Activated naive CD4-positive, alpha-beta T cell treated with anti-CD3 and anti-CD28 coated beads for 36 hours (primary cell): ENCODE data around the gene SERPINA7. TPM values are rescaled to one million over a fixed set of nuclear protein-coding genes. Genes with fewer than 3 reads are reported as not detected.

Experiments used
- CTCF ChIA-PET: fragments of 350-600 bp; sonication (Branson Sonifier 250); formaldehyde crosslinking; loops from one replicate; lab custom pipeline; 2021; ENCODE audit warnings: antibody characterized with exemption; lab: Charles Lee
- DNase-seq: peaks from one replicate; pipeline ENCODE4 v3.0.0-alpha.2; 2020
- H3K27ac Mint-ChIP-seq: one replicate; pipeline ENCODE4 v1.8.0; 2021; ENCODE audit warnings: mild to moderate bottlenecking, mixed read lengths
- H3K27me3 Mint-ChIP-seq: one replicate; pipeline ENCODE4 v1.8.0; 2021; ENCODE audit warnings: low read depth, mixed read lengths
- H3K36me3 Mint-ChIP-seq: one replicate; pipeline ENCODE4 v1.8.0; 2021; ENCODE audit warnings: low read depth, mixed read lengths
- H3K4me1 Mint-ChIP-seq: one replicate; pipeline ENCODE4 v1.8.0; 2021; ENCODE audit warnings: low read depth, mixed read lengths
- H3K4me3 Mint-ChIP-seq: one replicate; pipeline ENCODE4 v1.8.0; 2021; ENCODE audit warnings: mild to moderate bottlenecking, moderate library complexity, mixed read lengths
- H3K9me3 Mint-ChIP-seq: one replicate; pipeline ENCODE4 v1.8.0; 2021; ENCODE audit warnings: mixed read lengths
- intact Hi-C: fragments of 100-400 bp; cut with micrococcal nuclease; formaldehyde crosslinking; loops from one replicate; pipeline ENCODE4 v1.15.1; 2023
- total RNA-seq, 2 experiments: library from RNA; stranded (reverse); gene quantifications; one replicate each; pipeline ENCODE4 v1.2.3, GENCODE V29; 2021

SERPINA7 gene
- not detected for total RNA-seq

- Mint-ChIP-seq H3K27me3 (no peaks in the 10 kb centered on the region), H3K4me1 (no peaks in the 10 kb centered on the region), H3K4me3 (no peak within 1 kb of the TSS), H3K27ac (no peak within 1 kb of the TSS), H3K9me3 (no peaks in the 10 kb centered on the region), H3K36me3 (no peaks in the 10 kb centered on the region)
- intact Hi-C loops = no loop called here
- DNase-seq = no peak
- CTCF ChIA-PET = no interaction called here
Measured at GRCh38 chrX:106038625-106039024, at the start of gene SERPINA7. SERPINA7 (minus strand) TSS chrX:106038727; CDS start chrX:106037058, 1,669 bp downstream.

- Mint-ChIP-seq H3K27ac (no peak overlapping the region), H3K4me1 (no peaks in the 10 kb centered on the region), H3K9me3 (peaks cover 3% of the 10 kb centered on the region), H3K27me3 (no peaks in the 10 kb centered on the region), H3K4me3 (no peak overlapping the region), H3K36me3 (no peaks in the 10 kb centered on the region)
- CTCF ChIA-PET = no interaction called here
- DNase-seq = no peak
- intact Hi-C loops = no loop called here
Measured at GRCh38 chrX:106069048-106069447, 30.5 kb upstream of the SERPINA7 start.

GRCh38 chrX:106050054-106050453, 11.5 kb upstream of the SERPINA7 start:
- Mint-ChIP-seq H3K4me3 (no peak overlapping the region), H3K27ac (no peak overlapping the region), H3K4me1 (no peaks in the 10 kb centered on the region), H3K36me3 (no peaks in the 10 kb centered on the region), H3K9me3 (no peaks in the 10 kb centered on the region), H3K27me3 (no peaks in the 10 kb centered on the region)
- no peak for DNase-seq
- CTCF ChIA-PET = no interaction called here
- intact Hi-C loops = no loop called here

- CTCF ChIA-PET = no interaction called here
- H3K9me3 Mint-ChIP-seq = no peaks in the 10 kb centered on the region
- H3K4me1 Mint-ChIP-seq = no peaks in the 10 kb centered on the region
Measured at GRCh38 chrX:106042296-106042695, 3.8 kb upstream of the SERPINA7 start.

GRCh38 chrX:106040861-106041260, 2.3 kb upstream of the SERPINA7 start:
- DNase-seq = no peak
- intact Hi-C loops = no loop called here
- no peaks in the 10 kb centered on the region for H3K36me3 Mint-ChIP-seq
- no peaks in the 10 kb centered on the region for H3K27me3 Mint-ChIP-seq
- H3K4me1 Mint-ChIP-seq = no peaks in the 10 kb centered on the region
- H3K4me3 Mint-ChIP-seq = no peak overlapping the region
- CTCF ChIA-PET = no interaction called here
- H3K27ac Mint-ChIP-seq = no peak overlapping the region
- H3K9me3 Mint-ChIP-seq = no peaks in the 10 kb centered on the region

More at GRCh38 chrX:106042296-106042695, 3.8 kb upstream of the SERPINA7 start:
- no peaks in the 10 kb centered on the region for H3K36me3 Mint-ChIP-seq
- H3K27me3 Mint-ChIP-seq = no peaks in the 10 kb centered on the region
- DNase-seq = no peak
- intact Hi-C loops = no loop called here
- H3K27ac Mint-ChIP-seq = no peak overlapping the region
- H3K4me3 Mint-ChIP-seq = no peak overlapping the region

- no peaks in the 10 kb centered on the region for H3K27me3 Mint-ChIP-seq
- no peaks in the 10 kb centered on the region for H3K4me1 Mint-ChIP-seq
- CTCF ChIA-PET = no interaction called here
- no peaks in the 10 kb centered on the region for H3K9me3 Mint-ChIP-seq
- H3K27ac Mint-ChIP-seq = no peak overlapping the region
- no peak for DNase-seq
- intact Hi-C loops = no loop called here
- H3K4me3 Mint-ChIP-seq = no peak overlapping the region
- no peaks in the 10 kb centered on the region for H3K36me3 Mint-ChIP-seq
Measured at GRCh38 chrX:106039920-106040319, 1.4 kb upstream of the SERPINA7 start.

GRCh38 chrX:106037835-106038473, 573 bp downstream of the SERPINA7 start:
- DNase-seq = no peak
- Mint-ChIP-seq H3K9me3 (no peaks in the 10 kb centered on the region), H3K36me3 (no peaks in the 10 kb centered on the region), H3K4me1 (no peaks in the 10 kb centered on the region), H3K27ac (no peak overlapping the region), H3K27me3 (no peaks in the 10 kb centered on the region), H3K4me3 (no peak overlapping the region)
- intact Hi-C loops = no loop called here
- CTCF ChIA-PET = no interaction called here

- H3K27me3 Mint-ChIP-seq = no peaks in the 10 kb centered on the region
- no peaks in the 10 kb centered on the region for H3K4me1 Mint-ChIP-seq
- intact Hi-C loops = no loop called here
- CTCF ChIA-PET = no interaction called here
- H3K27ac Mint-ChIP-seq = no peak overlapping the region
- H3K36me3 Mint-ChIP-seq = no peaks in the 10 kb centered on the region
- no peaks in the 10 kb centered on the region for H3K9me3 Mint-ChIP-seq
- H3K4me3 Mint-ChIP-seq = no peak overlapping the region
- no peak for DNase-seq
Measured at GRCh38 chrX:106036716-106037115, 1.8 kb downstream of the SERPINA7 start.

- H3K27ac Mint-ChIP-seq = no peak overlapping the region
Measured at GRCh38 chrX:106035064-106035463, 3.5 kb downstream of the SERPINA7 start.

GRCh38 chrX:106023947-106024346, 14.6 kb downstream of the SERPINA7 start:
- H3K9me3 Mint-ChIP-seq = no peaks in the 10 kb centered on the region
- no peaks in the 10 kb centered on the region for H3K27me3 Mint-ChIP-seq
- CTCF ChIA-PET = no interaction called here
- DNase-seq = no peak
- no peak overlapping the region for H3K4me3 Mint-ChIP-seq
- H3K36me3 Mint-ChIP-seq = no peaks in the 10 kb centered on the region
- H3K27ac Mint-ChIP-seq = no peak overlapping the region
- H3K4me1 Mint-ChIP-seq = no peaks in the 10 kb centered on the region
- intact Hi-C loops = no loop called here

More at GRCh38 chrX:106035064-106035463, 3.5 kb downstream of the SERPINA7 start:
- intact Hi-C loops = no loop called here
- DNase-seq = no peak
- no peaks in the 10 kb centered on the region for H3K27me3 Mint-ChIP-seq
- CTCF ChIA-PET = interaction anchor here (1.0 kb wide), 1 partner anchor 573 kb away, joined by 3 read pairs; no protein-coding TSS in a partner anchor
- no peaks in the 10 kb centered on the region for H3K36me3 Mint-ChIP-seq
- no peaks in the 10 kb centered on the region for H3K4me1 Mint-ChIP-seq
- no peak overlapping the region for H3K4me3 Mint-ChIP-seq
- H3K9me3 Mint-ChIP-seq = no peaks in the 10 kb centered on the region

- H3K36me3 Mint-ChIP-seq = no peaks in the 10 kb centered on the region
- no peaks in the 10 kb centered on the region for H3K9me3 Mint-ChIP-seq
- intact Hi-C loops = no loop called here
- no peak overlapping the region for H3K27ac Mint-ChIP-seq
- CTCF ChIA-PET = no interaction called here
- no peak overlapping the region for H3K4me3 Mint-ChIP-seq
- no peak for DNase-seq
- no peaks in the 10 kb centered on the region for H3K4me1 Mint-ChIP-seq
- no peaks in the 10 kb centered on the region for H3K27me3 Mint-ChIP-seq
Measured at GRCh38 chrX:106022238-106022637, 16.3 kb downstream of the SERPINA7 start.

GRCh38 chrX:106014119-106014775, 24.3 kb downstream of the SERPINA7 start:
- H3K9me3 Mint-ChIP-seq = no peaks in the 10 kb centered on the region
- intact Hi-C loops = no loop called here
- no peaks in the 10 kb centered on the region for H3K4me1 Mint-ChIP-seq
- no peak overlapping the region for H3K27ac Mint-ChIP-seq
- H3K36me3 Mint-ChIP-seq = no peaks in the 10 kb centered on the region
- H3K27me3 Mint-ChIP-seq = no peaks in the 10 kb centered on the region
- DNase-seq = no peak
- no peak overlapping the region for H3K4me3 Mint-ChIP-seq
- CTCF ChIA-PET = no interaction called here

- no peaks in the 10 kb centered on the region for H3K4me1 Mint-ChIP-seq
- H3K36me3 Mint-ChIP-seq = no peaks in the 10 kb centered on the region
- intact Hi-C loops = no loop called here
- DNase-seq = no peak
- H3K27ac Mint-ChIP-seq = no peak overlapping the region
- H3K4me3 Mint-ChIP-seq = no peak overlapping the region
- no peaks in the 10 kb centered on the region for H3K27me3 Mint-ChIP-seq
- CTCF ChIA-PET = no interaction called here
- H3K9me3 Mint-ChIP-seq = no peaks in the 10 kb centered on the region
Measured at GRCh38 chrX:106009145-106009544, 29.4 kb downstream of the SERPINA7 start.
